MM.1S (cell line): ENCODE data around the gene MYL10.

Experiments used
- CTCF ChIP-seq: fragments of 300-600 bp; sonication (generic); IDR thresholded peaks from 2 replicates; pipeline ENCODE4 v1.5.1; 2016; ENCODE audit warnings: antibody characterized with exemption, low read length, mixed read lengths
- EZH2 ChIP-seq: fragments of 300-600 bp; sonication (generic); optimal IDR thresholded peaks from 2 replicates; pipeline ENCODE3; 2017; ENCODE audit warnings: low read depth, mild to moderate bottlenecking, antibody characterized with exemption, low read length, mixed read lengths

- TF ChIP-seq CTCF (no peak), EZH2 (no peak)
Observed at GRCh38 chr7:101626758-101627157, 2.3 kb downstream of the MYL10 start.
